Sigmoid colon (tissue), 4 donors: ENCODE data around the gene CNPY1.

Source experiments
- EP300 ChIP-seq, 4 donors: sonication (generic); formaldehyde crosslinking; IDR thresholded peaks; one replicate each; pipeline ENCODE4 v1.6.1; 2017; ENCODE audit warnings: antibody characterized with exemption in 4 of 4
- POLR2A ChIP-seq, 2 donors: fragments of 450-650 bp; IDR thresholded peaks; one replicate each; pipeline ENCODE4 v1.6.1; 2016; ENCODE audit warnings: antibody characterized with exemption in 2 of 2, mild to moderate bottlenecking in 2 of 2, moderate library complexity in 2 of 2
- POLR2AphosphoS5 ChIP-seq, 4 donors: sonication (generic); formaldehyde crosslinking; IDR thresholded peaks; one replicate each; pipeline ENCODE4 v1.6.1; 2017; ENCODE audit warnings: antibody characterized with exemption in 4 of 4
- TF ChIP-seq, protein P1 (sequence below), 4 experiments: fragments of 450-650 bp in 3 of 4; fragments of 200-600 bp in 1 of 4; IDR thresholded peaks; one replicate each; pipeline ENCODE4 v1.5.1; 2016 to 2019; ENCODE audit warnings: antibody characterized with exemption in 4 of 4, mild to moderate bottlenecking in 3 of 4, moderate library complexity in 2 of 4

DNA sequence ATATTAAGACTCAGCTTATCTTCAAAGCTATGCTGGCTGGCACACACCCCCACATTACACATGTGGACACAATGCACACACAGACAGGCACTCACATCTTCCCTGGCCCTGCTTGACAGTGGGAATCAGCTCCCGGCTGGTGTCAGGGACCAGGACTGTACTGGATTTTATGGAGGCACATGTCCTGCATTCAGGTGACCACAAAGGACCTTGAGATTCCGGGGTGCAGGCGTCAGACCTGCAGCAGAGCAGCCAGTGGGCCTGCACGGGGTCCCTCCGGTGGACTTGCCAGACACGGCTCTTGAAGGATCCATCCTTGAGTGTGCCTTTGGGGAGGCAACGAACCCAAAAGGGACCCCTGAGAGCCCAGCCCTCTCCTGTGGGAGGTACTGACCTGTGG lies 1.9 kb downstream of the CNPY1 start:
- TF ChIP-seq, protein P1, sequence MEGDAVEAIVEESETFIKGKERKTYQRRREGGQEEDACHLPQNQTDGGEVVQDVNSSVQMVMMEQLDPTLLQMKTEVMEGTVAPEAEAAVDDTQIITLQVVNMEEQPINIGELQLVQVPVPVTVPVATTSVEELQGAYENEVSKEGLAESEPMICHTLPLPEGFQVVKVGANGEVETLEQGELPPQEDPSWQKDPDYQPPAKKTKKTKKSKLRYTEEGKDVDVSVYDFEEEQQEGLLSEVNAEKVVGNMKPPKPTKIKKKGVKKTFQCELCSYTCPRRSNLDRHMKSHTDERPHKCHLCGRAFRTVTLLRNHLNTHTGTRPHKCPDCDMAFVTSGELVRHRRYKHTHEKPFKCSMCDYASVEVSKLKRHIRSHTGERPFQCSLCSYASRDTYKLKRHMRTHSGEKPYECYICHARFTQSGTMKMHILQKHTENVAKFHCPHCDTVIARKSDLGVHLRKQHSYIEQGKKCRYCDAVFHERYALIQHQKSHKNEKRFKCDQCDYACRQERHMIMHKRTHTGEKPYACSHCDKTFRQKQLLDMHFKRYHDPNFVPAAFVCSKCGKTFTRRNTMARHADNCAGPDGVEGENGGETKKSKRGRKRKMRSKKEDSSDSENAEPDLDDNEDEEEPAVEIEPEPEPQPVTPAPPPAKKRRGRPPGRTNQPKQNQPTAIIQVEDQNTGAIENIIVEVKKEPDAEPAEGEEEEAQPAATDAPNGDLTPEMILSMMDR (IDR thresholded peaks at IDR 0.05) = no peak
- TF ChIP-seq POLR2A (IDR thresholded peaks at IDR 0.05) (no peak), EP300 (IDR thresholded peaks at IDR 0.05) (no peak), POLR2AphosphoS5 (IDR thresholded peaks at IDR 0.05) (no peak)
